ENCODE measurements around the gene INSIG1.

GRCh38 chr7:155297517-155298287 is at the start of gene INSIG1:
- no peak for TF ChIP-seq CTCF (tag by site-specific recombination; IDR thresholded peaks at IDR 0.05)
- TF ChIP-seq ZNF449 (tag by site-specific recombination; IDR thresholded peaks at IDR 0.05), result no peak
- no peak for TF ChIP-seq ATF2 (tag by site-specific recombination; IDR thresholded peaks at IDR 0.05; ENCODE audit: low read depth)
- no peak for TF ChIP-seq ZBTB1 (tag by site-specific recombination; IDR thresholded peaks at IDR 0.05)
- TF ChIP-seq INSM2 (tag by site-specific recombination; IDR thresholded peaks at IDR 0.05), result no peak
- TF ChIP-seq ZNF391 (tag by site-specific recombination; IDR thresholded peaks at IDR 0.05; ENCODE audit: borderline replicate concordance, low read depth), result no peak
- no peak for TF ChIP-seq ZEB2 (tag by site-specific recombination; IDR thresholded peaks at IDR 0.05)
- no peak for TF ChIP-seq ZNF704 (tag by site-specific recombination; IDR thresholded peaks at IDR 0.05)
